MV-4-11 (cell line): Measurements from ENCODE around the gene ANAPC10.
"Not testable (repeated sequence)": the region's sequence is repeated elsewhere in the genome, so short reads cannot be mapped to it uniquely, and the experiment has no call there.

Experiments
- DNase-seq: peaks from one replicate; lab custom pipeline; 2025; lab: John Stamatoyannopoulos, UW

ANAPC10 gene

GRCh38 chr4:145097821-145098674 is at the start of gene ANAPC10, which contains the start of gene ABCE1:
TSS of gene ANAPC10 (minus strand) at chr4:145098196. CDS start at chr4:145096099, 2,097 bp downstream.
TSS of gene ABCE1 (plus strand) at chr4:145098311. CDS start at chr4:145104413, 6,102 bp downstream.
- DNase-seq = peak; percentile 94

GRCh38 chr4:145136219-145136618 is 38.2 kb upstream of the ANAPC10 start:
- DNase-seq = not testable (repeated sequence)

- DNase-seq = peak; percentile 67
Measured at GRCh38 chr4:145132511-145133098, 34.6 kb upstream of the ANAPC10 start.

GRCh38 chr4:145131848-145132247 is 33.9 kb upstream of the ANAPC10 start:
- no peak for DNase-seq

GRCh38 chr4:145130788-145131399 is 32.9 kb upstream of the ANAPC10 start:
- peak; percentile 37 for DNase-seq

- DNase-seq = no peak
Measured at GRCh38 chr4:145130130-145130529, 32.1 kb upstream of the ANAPC10 start.

- DNase-seq = no peak
Measured at GRCh38 chr4:145125396-145125795, 27.4 kb upstream of the ANAPC10 start.

- DNase-seq = no peak
Measured at GRCh38 chr4:145108128-145108527, 10.1 kb upstream of the ANAPC10 start.

- DNase-seq = no peak
Measured at GRCh38 chr4:145107126-145107525, 9.1 kb upstream of the ANAPC10 start.

GRCh38 chr4:145103496-145103895 is 5.5 kb upstream of the ANAPC10 start:
- peak; percentile 29 for DNase-seq

- DNase-seq = no peak
Measured at GRCh38 chr4:145102619-145103018, 4.6 kb upstream of the ANAPC10 start.

GRCh38 chr4:145101091-145101490 is 3.1 kb upstream of the ANAPC10 start:
- DNase-seq = no peak

GRCh38 chr4:145099653-145100052 is 1.7 kb upstream of the ANAPC10 start:
- peak; percentile 47 for DNase-seq

GRCh38 chr4:145098675-145099037 is 660 bp upstream of the ANAPC10 start:
- DNase-seq = peak; percentile 54

- peak; percentile 34 for DNase-seq
Measured at GRCh38 chr4:145097331-145097820, 620 bp downstream of the ANAPC10 start.

GRCh38 chr4:145093638-145094037 is 4.4 kb downstream of the ANAPC10 start:
- no peak for DNase-seq

GRCh38 chr4:145090380-145090779 is 7.6 kb downstream of the ANAPC10 start:
- DNase-seq = no peak

GRCh38 chr4:145083891-145084605 is 13.9 kb downstream of the ANAPC10 start:
- no peak for DNase-seq

GRCh38 chr4:145081756-145082155 is 16.2 kb downstream of the ANAPC10 start:
- no peak for DNase-seq

GRCh38 chr4:145076469-145076855 is 21.5 kb downstream of the ANAPC10 start:
- DNase-seq = no peak

GRCh38 chr4:145075742-145076468 is 22.1 kb downstream of the ANAPC10 start:
- peak; percentile 18 for DNase-seq
